K562 (cell line): ENCODE measurements around the gene PLXNA3. TPM values are rescaled to one million over a fixed set of nuclear protein-coding genes. Genes with fewer than 3 reads are reported as not detected.

Experiments
- ATF1 ChIP-seq, 2 experiments: fragments of 450-650 bp in 1 of 2; IDR thresholded peaks; 2 replicates each; pipeline ENCODE4 v1.6.1; 2016; ENCODE audit warnings: missing compliant biosample characterization in 1 of 2, missing genetic modification characterization in 1 of 2
- C11orf30 ChIP-seq: fragments of 450-650 bp; IDR thresholded peaks from 2 replicates; pipeline ENCODE4 v1.6.1; 2016; ENCODE audit warnings: low read depth, mild to moderate bottlenecking
- CREM ChIP-seq: IDR thresholded peaks from 2 replicates; pipeline ENCODE4 v1.6.1; 2014; ENCODE audit warnings: antibody characterized with exemption, low read depth
- ELF1 ChIP-seq: fragments of 200-800 bp; sonication (Bioruptor generic); IDR thresholded peaks from 2 replicates; pipeline ENCODE4 v1.6.1; 2016; ENCODE audit warnings: missing genetic modification characterization, missing compliant biosample characterization
- ELF4 ChIP-seq: fragments of 450-650 bp; formaldehyde crosslinking; IDR thresholded peaks from 2 replicates; pipeline ENCODE4 v1.4.0; 2022; ENCODE audit warnings: missing genetic modification characterization
- ESRRA ChIP-seq: fragments of 450-650 bp; IDR thresholded peaks from 2 replicates; pipeline ENCODE4 v1.6.1; 2014; ENCODE audit warnings: low read depth, mild to moderate bottlenecking, moderate library complexity, borderline replicate concordance
- NKRF ChIP-seq: fragments of 450-650 bp; IDR thresholded peaks from 2 replicates; pipeline ENCODE4 v1.6.1; 2016; ENCODE audit warnings: borderline replicate concordance
- PCBP1 ChIP-seq: fragments of 200-400 bp; formaldehyde crosslinking; IDR thresholded peaks from 2 replicates; pipeline ENCODE4 v1.6.1; 2018; ENCODE audit warnings: mild to moderate bottlenecking, low read depth, low read length; ENCODE audit not compliant: poor library complexity, severe bottlenecking
- PTBP1 ChIP-seq: fragments of 200-400 bp; formaldehyde crosslinking; IDR thresholded peaks from 2 replicates; pipeline ENCODE4 v1.6.1; 2017; ENCODE audit warnings: low read depth, low read length
- RBM17 ChIP-seq: fragments of 200-400 bp; formaldehyde crosslinking; IDR thresholded peaks from 2 replicates; pipeline ENCODE4 v1.6.1; 2017; ENCODE audit warnings: low read depth, mild to moderate bottlenecking, low read length, borderline replicate concordance
- ZNF407 ChIP-seq: fragments of 450-650 bp; IDR thresholded peaks from 2 replicates; pipeline ENCODE4 v1.6.1; 2016; ENCODE audit warnings: low read depth
- polyA plus RNA-seq, 8 experiments: library from polyadenylated mRNA; depleted of rRNA in 4 of 8; stranded (reverse) in 5 of 8; unstranded in 3 of 8; fragments of >200 nt; fragmentation: Nextera tagmentation in 2 of 8; fragmentation: Illumina TruSeq in 1 of 8; extraction: Ambion mirVana in 2 of 8; extraction: Trizol in 1 of 8; gene quantifications; 2 replicates each; pipeline versions ENCODE4 v1.2.1 to v1.2.3, GENCODE V29; 2011 to 2014; ENCODE audit warnings: inconsistent platforms in 1 of 8, missing spikeins in 1 of 8
- total RNA-seq, 7 experiments: library from RNA; depleted of rRNA in 6 of 7; stranded (reverse); fragments of >200 nt in 6 of 7; fragmentation: Illumina TruSeq in 2 of 7; extraction: Trizol in 2 of 7; gene quantifications; 2 replicates each; pipeline versions ENCODE4 v1.2.1 to v1.2.3, GENCODE V29; 2011 to 2021; ENCODE audit warnings: low replicate concordance in 1 of 7
- TF ChIP-seq, protein P1 (sequence below): fragments of 450-650 bp; IDR thresholded peaks from 2 replicates; pipeline ENCODE4 v1.6.1; 2018; ENCODE audit not compliant: partially characterized antibody

The PLXNA3 gene
- total and polyA plus RNA-seq, 9 of the 15 experiments (the other 6 are each of a cell fraction or from before 2014, with no cell fraction given): 0.32 to 47.8 (median 7.5) TPM

GRCh38 chrX:154428176-154429171 lies 29.6 kb upstream of the PLXNA3 start, which contains the start of gene ATP6AP1 (continued):
- no peak for TF ChIP-seq ZNF407
- TF ChIP-seq PCBP1: no peak
- 0 out of 2 replicates have a peak, but pooled peaks have one; percentile 28 for TF ChIP-seq NKRF
- TF ChIP-seq CREM: peak; percentile 58; the same call in 1 of the 2 replicates
- TF ChIP-seq ATF1 (CRISPR knock-in tag; IDR thresholded peaks at IDR 0.05): no peak
- TF ChIP-seq ATF1 (tag; IDR thresholded peaks at IDR 0.05): peak; percentile 72; the same call in 1 of the 2 replicates
- TF ChIP-seq PTBP1: no peak
- TF ChIP-seq ESRRA: peak; percentile 30; the same call in 1 of the 2 replicates
- peak; percentile 54 for TF ChIP-seq C11orf30
- no peak for TF ChIP-seq ELF1 (tag)
- no peak for TF ChIP-seq RBM17
- no peak for TF ChIP-seq ELF4 (CRISPR knock-in tag)
- TF ChIP-seq, protein P1, sequence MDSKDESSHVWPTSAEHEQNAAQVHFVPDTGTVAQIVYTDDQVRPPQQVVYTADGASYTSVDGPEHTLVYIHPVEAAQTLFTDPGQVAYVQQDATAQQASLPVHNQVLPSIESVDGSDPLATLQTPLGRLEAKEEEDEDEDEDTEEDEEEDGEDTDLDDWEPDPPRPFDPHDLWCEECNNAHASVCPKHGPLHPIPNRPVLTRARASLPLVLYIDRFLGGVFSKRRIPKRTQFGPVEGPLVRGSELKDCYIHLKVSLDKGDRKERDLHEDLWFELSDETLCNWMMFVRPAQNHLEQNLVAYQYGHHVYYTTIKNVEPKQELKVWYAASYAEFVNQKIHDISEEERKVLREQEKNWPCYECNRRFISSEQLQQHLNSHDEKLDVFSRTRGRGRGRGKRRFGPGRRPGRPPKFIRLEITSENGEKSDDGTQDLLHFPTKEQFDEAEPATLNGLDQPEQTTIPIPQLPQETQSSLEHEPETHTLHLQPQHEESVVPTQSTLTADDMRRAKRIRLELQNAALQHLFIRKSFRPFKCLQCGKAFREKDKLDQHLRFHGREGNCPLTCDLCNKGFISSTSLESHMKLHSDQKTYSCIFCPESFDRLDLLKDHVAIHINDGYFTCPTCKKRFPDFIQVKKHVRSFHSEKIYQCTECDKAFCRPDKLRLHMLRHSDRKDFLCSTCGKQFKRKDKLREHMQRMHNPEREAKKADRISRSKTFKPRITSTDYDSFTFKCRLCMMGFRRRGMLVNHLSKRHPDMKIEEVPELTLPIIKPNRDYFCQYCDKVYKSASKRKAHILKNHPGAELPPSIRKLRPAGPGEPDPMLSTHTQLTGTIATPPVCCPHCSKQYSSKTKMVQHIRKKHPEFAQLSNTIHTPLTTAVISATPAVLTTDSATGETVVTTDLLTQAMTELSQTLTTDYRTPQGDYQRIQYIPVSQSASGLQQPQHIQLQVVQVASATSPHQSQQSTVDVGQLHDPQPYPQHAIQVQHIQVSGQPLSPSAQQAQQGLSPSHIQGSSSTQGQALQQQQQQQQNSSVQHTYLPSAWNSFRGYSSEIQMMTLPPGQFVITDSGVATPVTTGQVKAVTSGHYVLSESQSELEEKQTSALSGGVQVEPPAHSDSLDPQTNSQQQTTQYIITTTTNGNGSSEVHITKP: peak; percentile 22
